Epidermal melanocyte (primary cell): ENCODE results near the gene SEC23B.

ENCODE experiments used
- DNase-seq: peaks from one replicate; pipeline ENCODE4 v3.0.0; 2011; ENCODE audit warnings: low spot score; ENCODE audit not compliant: insufficient read length

Gene SEC23B

GRCh38 chr20:18587665-18588573 lies 80.2 kb downstream of the SEC23B start, which contains the start of gene DTD1:
DTD1 (plus strand) TSS chr20:18588054; CDS start chr20:18588073, 19 bp downstream.
- peak; percentile 52 for DNase-seq

DNA sequence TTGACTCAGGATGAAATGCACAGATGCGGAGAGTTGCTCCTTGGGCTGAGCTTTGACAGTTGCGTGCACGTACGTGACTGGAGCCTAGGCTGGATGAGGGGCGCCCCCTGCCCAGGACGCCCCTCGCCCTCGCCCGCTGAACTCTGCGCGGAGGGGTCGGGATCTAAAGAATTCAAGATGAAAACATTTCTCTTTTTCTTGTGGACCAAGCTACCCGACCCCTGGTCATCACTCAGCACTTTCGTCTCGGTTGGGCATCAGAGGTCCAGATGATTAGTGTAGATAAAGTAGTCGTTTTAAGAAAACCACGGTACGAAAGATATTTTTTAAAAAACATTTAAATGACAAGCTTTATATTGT lies 80.8 kb downstream of the SEC23B start:
- DNase-seq, result no peak

- no peak for DNase-seq
Observed at GRCh38 chr20:18589941-18590674, 82.4 kb downstream of the SEC23B start.

DNA sequence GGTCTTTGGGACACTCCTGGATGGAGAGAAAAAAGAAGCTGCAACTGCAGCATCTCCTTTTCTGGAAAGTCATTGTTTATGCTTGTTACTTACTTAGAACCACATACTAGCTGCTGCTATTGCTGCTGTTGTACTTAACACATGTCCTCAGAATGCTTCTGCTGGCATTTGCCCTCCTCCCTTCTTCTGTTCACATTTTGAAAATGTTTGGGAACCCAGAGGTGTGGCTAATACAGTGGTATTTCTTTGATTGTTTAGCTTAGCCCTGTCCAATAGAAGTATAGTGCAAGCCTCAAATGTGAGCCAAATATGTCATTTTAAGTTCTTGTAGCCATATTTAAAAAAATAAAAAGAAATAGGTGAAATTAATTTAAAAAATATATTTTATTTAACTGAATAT lies 88.5 kb downstream of the SEC23B start:
- DNase-seq, result no peak

DNA sequence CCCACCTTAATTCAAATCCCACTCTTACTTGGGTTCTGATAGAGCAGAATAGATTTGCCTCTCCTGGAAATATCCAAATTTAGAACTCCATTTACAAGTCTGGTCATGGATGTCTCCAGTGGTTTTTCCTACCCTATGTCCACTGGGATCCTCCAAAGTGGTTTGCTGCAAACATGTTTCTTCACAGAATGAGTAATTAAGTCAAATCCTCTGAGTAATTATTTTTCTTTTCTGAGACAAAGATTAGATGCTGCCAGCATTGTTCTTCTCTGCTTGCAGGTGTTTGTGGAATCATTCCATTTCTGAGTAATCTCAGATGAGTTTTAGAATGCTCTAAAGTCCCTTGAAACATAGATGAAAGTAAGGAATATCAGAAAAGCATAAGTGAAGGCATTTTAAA lies 102.0 kb downstream of the SEC23B start:
- no peak for DNase-seq
